ENCODE results near the gene ACADL.

DNA sequence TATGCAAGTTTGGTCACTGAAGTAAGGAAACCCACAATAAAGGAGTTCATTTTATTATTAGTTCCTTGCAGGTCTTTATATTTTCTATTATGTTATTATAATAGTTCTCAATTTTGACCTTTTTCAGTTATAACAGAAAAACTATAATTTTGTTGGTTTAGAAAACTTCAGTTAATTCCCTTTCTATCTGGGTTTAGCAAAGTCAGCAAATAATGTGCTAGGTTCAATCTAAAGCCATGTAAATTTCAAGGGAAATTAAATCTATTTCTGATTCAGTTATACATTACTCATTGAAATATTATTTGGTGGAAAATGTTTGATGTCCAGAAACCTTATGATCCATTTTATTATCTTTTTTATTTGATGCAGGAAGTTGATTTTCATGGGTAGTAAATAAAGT is 46.1 kb upstream of the ACADL start:
- no peak for TF ChIP-seq POLR2AphosphoS5 (IDR thresholded peaks at IDR 0.05)
- TF ChIP-seq, protein P1, sequence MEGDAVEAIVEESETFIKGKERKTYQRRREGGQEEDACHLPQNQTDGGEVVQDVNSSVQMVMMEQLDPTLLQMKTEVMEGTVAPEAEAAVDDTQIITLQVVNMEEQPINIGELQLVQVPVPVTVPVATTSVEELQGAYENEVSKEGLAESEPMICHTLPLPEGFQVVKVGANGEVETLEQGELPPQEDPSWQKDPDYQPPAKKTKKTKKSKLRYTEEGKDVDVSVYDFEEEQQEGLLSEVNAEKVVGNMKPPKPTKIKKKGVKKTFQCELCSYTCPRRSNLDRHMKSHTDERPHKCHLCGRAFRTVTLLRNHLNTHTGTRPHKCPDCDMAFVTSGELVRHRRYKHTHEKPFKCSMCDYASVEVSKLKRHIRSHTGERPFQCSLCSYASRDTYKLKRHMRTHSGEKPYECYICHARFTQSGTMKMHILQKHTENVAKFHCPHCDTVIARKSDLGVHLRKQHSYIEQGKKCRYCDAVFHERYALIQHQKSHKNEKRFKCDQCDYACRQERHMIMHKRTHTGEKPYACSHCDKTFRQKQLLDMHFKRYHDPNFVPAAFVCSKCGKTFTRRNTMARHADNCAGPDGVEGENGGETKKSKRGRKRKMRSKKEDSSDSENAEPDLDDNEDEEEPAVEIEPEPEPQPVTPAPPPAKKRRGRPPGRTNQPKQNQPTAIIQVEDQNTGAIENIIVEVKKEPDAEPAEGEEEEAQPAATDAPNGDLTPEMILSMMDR (IDR thresholded peaks at IDR 0.05; ENCODE audit: poor library complexity, severe bottlenecking): no peak
- TF ChIP-seq, protein P2, sequence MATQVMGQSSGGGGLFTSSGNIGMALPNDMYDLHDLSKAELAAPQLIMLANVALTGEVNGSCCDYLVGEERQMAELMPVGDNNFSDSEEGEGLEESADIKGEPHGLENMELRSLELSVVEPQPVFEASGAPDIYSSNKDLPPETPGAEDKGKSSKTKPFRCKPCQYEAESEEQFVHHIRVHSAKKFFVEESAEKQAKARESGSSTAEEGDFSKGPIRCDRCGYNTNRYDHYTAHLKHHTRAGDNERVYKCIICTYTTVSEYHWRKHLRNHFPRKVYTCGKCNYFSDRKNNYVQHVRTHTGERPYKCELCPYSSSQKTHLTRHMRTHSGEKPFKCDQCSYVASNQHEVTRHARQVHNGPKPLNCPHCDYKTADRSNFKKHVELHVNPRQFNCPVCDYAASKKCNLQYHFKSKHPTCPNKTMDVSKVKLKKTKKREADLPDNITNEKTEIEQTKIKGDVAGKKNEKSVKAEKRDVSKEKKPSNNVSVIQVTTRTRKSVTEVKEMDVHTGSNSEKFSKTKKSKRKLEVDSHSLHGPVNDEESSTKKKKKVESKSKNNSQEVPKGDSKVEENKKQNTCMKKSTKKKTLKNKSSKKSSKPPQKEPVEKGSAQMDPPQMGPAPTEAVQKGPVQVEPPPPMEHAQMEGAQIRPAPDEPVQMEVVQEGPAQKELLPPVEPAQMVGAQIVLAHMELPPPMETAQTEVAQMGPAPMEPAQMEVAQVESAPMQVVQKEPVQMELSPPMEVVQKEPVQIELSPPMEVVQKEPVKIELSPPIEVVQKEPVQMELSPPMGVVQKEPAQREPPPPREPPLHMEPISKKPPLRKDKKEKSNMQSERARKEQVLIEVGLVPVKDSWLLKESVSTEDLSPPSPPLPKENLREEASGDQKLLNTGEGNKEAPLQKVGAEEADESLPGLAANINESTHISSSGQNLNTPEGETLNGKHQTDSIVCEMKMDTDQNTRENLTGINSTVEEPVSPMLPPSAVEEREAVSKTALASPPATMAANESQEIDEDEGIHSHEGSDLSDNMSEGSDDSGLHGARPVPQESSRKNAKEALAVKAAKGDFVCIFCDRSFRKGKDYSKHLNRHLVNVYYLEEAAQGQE (IDR thresholded peaks at IDR 0.05; ENCODE audit: borderline replicate concordance): no peak
- TF ChIP-seq MXI1 (conservative IDR thresholded peaks at IDR 0.05; ENCODE audit: poor library complexity, severe bottlenecking): no peak
- no peak for TF ChIP-seq RAD21 (conservative IDR thresholded peaks at IDR 0.05)
- TF ChIP-seq EP300 (conservative IDR thresholded peaks at IDR 0.05; ENCODE audit: poor library complexity, severe bottlenecking): no peak
- TF ChIP-seq EZH2 (IDR thresholded peaks at IDR 0.05; ENCODE audit: borderline replicate concordance, insufficient read depth, low read length, poor library complexity, severe bottlenecking): no peak
- no peak for TF ChIP-seq TAF1 (IDR thresholded peaks at IDR 0.05; ENCODE audit: low read depth)
- no peak for TF ChIP-seq SMC3 (conservative IDR thresholded peaks at IDR 0.05; ENCODE audit: poor library complexity)
